PC-9 (cell line): Measurements from ENCODE around the gene RBBP8.

Source experiments
- EZH2 ChIP-seq: fragments of 200-600 bp; sonication (generic); IDR thresholded peaks from 2 replicates; pipeline ENCODE4 v1.8.0; 2017; ENCODE audit warnings: antibody characterized with exemption, low read depth
- TF ChIP-seq, protein P1 (sequence below): fragments of 200-600 bp; sonication (generic); conservative IDR thresholded peaks from 2 replicates; pipeline ENCODE4 v1.6.1; 2017; ENCODE audit warnings: mixed run types, antibody characterized with exemption, mild to moderate bottlenecking, moderate library complexity

DNA sequence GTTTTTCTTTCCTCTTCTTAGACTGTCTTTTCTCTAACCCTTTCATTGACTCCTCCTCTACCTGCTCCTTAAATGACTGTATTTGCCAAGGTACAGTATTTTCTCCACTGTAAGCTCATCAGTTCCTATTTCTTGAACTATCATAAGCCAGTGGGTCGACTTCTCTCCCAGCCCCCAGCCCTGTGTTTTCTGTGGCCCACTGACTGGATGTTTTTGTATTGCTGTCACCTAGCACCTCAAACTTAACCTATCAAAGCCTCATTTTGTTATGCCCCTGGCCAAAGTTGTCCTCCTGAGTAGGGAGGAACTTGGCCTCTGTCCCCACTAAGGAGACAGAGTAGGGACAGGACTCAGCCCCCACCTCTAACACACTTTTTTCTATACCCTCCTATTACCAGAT is 136.8 kb downstream of the RBBP8 start:
- TF ChIP-seq, protein P1, sequence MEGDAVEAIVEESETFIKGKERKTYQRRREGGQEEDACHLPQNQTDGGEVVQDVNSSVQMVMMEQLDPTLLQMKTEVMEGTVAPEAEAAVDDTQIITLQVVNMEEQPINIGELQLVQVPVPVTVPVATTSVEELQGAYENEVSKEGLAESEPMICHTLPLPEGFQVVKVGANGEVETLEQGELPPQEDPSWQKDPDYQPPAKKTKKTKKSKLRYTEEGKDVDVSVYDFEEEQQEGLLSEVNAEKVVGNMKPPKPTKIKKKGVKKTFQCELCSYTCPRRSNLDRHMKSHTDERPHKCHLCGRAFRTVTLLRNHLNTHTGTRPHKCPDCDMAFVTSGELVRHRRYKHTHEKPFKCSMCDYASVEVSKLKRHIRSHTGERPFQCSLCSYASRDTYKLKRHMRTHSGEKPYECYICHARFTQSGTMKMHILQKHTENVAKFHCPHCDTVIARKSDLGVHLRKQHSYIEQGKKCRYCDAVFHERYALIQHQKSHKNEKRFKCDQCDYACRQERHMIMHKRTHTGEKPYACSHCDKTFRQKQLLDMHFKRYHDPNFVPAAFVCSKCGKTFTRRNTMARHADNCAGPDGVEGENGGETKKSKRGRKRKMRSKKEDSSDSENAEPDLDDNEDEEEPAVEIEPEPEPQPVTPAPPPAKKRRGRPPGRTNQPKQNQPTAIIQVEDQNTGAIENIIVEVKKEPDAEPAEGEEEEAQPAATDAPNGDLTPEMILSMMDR: no peak
- TF ChIP-seq EZH2: no peak
